Smooth muscle cell (in vitro differentiated cells): ENCODE data around the gene TPST1. TPM values are rescaled to one million over a fixed set of nuclear protein-coding genes. Genes with fewer than 3 reads are reported as not detected.

ENCODE experiments used
- DNase-seq: peaks from one replicate; lab custom pipeline; 2025; ENCODE audit not compliant: unreplicated experiment; lab: John Stamatoyannopoulos, UW
- H2AFZ ChIP-seq: fragments of 200-600 bp; sonication (generic); 2 replicates; pipeline ENCODE4 v1.6.0; 2016; ENCODE audit warnings: antibody characterized with exemption, low read depth, mild to moderate bottlenecking
- H3F3A ChIP-seq: fragments of 200-600 bp; sonication (generic); 2 replicates; pipeline ENCODE4 v1.6.0; 2017; ENCODE audit warnings: antibody characterized with exemption, low read depth
- H3K27ac ChIP-seq: fragments of 200-600 bp; sonication (generic); 2 replicates; pipeline ENCODE4 v1.5.1; 2016; ENCODE audit warnings: low read depth, mild to moderate bottlenecking
- H3K27me3 ChIP-seq: fragments of 200-600 bp; sonication (generic); 2 replicates; pipeline ENCODE4 v1.6.1; 2016; ENCODE audit warnings: low read depth, mild to moderate bottlenecking
- H3K36me3 ChIP-seq: fragments of 200-600 bp; sonication (generic); 2 replicates; pipeline ENCODE4 v1.5.1; 2016; ENCODE audit warnings: low read depth
- H3K4me1 ChIP-seq: fragments of 200-600 bp; sonication (generic); 2 replicates; pipeline ENCODE4 v1.5.1; 2016; ENCODE audit warnings: low read depth
- H3K4me2 ChIP-seq: fragments of 200-600 bp; sonication (generic); 2 replicates; pipeline ENCODE4 v1.6.0; 2016; ENCODE audit warnings: mild to moderate bottlenecking
- H3K4me3 ChIP-seq: fragments of 200-600 bp; sonication (generic); 2 replicates; pipeline ENCODE4 v1.5.1; 2016; ENCODE audit warnings: mild to moderate bottlenecking
- H3K79me2 ChIP-seq: fragments of 200-600 bp; sonication (generic); 2 replicates; pipeline ENCODE4 v1.6.0; 2016; ENCODE audit warnings: low read depth, mild to moderate bottlenecking
- H3K9ac ChIP-seq: fragments of 200-600 bp; sonication (generic); 2 replicates; pipeline ENCODE4 v1.6.0; 2016; ENCODE audit warnings: low read depth
- H3K9me3 ChIP-seq: fragments of 200-600 bp; sonication (generic); replicated peaks from 2 replicates; pipeline ENCODE4 v1.5.1; 2016; ENCODE audit warnings: low read depth
- H4K20me1 ChIP-seq: fragments of 200-600 bp; sonication (generic); 2 replicates; pipeline ENCODE4 v1.6.0; 2016; ENCODE audit warnings: low read depth
- WGBS: methylation state at CpG from one replicate; pipeline ENCODE4 v1.1.7; 2016; ENCODE audit warnings: low lambda C conversion rate; 5-methylcytosine and 5-hydroxymethylcytosine counted together
- polyA plus RNA-seq: library from polyadenylated mRNA; unstranded; fragments of >200 nt; fragmentation: Nextera tagmentation; extraction: Ambion mirVana; gene quantifications from 2 replicates; pipeline ENCODE4 v1.2.1, GENCODE V29; 2016
- total RNA-seq: library from RNA; depleted of rRNA; stranded (reverse); fragments of >200 nt; gene quantifications from 2 replicates; pipeline ENCODE4 v1.2.3, GENCODE V29; 2014
- TF ChIP-seq, protein P1 (sequence below): fragments of 200-600 bp; sonication (generic); IDR thresholded peaks from 2 replicates; pipeline ENCODE4 v1.5.1; 2017; ENCODE audit warnings: borderline replicate concordance, mild to moderate bottlenecking, antibody characterized with exemption; ENCODE audit not compliant: insufficient read depth, poor library complexity, severe bottlenecking

Gene TPST1
- total and polyA plus RNA-seq, 2 experiments from 2014 or later: 133 to 139 TPM

DNA sequence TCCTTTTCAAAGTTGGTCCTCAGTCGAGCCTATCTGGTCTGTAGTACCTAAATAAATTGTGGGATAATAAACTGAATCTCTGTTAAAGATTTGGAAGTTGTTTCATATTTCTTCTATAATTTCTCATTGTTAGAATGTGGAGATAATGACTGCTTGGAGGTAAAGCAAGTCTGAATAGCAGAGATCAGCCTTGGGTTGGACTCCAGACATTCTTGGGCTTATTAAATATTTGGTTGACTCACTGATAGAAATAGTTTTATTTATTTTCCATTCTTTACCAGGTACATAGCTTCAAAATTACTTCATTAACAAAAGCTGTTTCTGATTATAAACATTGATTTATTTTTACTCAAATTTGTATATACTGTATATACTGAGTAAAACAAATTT, 34.3 kb downstream of the TPST1 start:
- Histone ChIP-seq H3K79me2 (peaks cover 91% of the 10 kb centered on the region), H3K4me2 (peak overlapping the region; percentile 79), H3K36me3 (no peaks in the 10 kb centered on the region), H3F3A (peaks cover 64% of the 10 kb centered on the region), H4K20me1 (peaks cover 35% of the 10 kb centered on the region), H3K9me3 (no peaks in the 10 kb centered on the region), H3K9ac (peak overlapping the region; percentile 61), H2AFZ (no peak overlapping the region), H3K27ac (peak overlapping the region; percentile 93), H3K4me3 (no peak overlapping the region), H3K27me3 (no peaks in the 10 kb centered on the region), H3K4me1 (peaks cover 39% of the 10 kb centered on the region)
- TF ChIP-seq, protein P1, sequence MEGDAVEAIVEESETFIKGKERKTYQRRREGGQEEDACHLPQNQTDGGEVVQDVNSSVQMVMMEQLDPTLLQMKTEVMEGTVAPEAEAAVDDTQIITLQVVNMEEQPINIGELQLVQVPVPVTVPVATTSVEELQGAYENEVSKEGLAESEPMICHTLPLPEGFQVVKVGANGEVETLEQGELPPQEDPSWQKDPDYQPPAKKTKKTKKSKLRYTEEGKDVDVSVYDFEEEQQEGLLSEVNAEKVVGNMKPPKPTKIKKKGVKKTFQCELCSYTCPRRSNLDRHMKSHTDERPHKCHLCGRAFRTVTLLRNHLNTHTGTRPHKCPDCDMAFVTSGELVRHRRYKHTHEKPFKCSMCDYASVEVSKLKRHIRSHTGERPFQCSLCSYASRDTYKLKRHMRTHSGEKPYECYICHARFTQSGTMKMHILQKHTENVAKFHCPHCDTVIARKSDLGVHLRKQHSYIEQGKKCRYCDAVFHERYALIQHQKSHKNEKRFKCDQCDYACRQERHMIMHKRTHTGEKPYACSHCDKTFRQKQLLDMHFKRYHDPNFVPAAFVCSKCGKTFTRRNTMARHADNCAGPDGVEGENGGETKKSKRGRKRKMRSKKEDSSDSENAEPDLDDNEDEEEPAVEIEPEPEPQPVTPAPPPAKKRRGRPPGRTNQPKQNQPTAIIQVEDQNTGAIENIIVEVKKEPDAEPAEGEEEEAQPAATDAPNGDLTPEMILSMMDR: no peak
- DNase-seq: no peak
- WGBS: 51% methylated on average over 1 of the region's 1 CpG

GRCh38 chr7:66245008-66245407, 39.9 kb downstream of the TPST1 start:
- H3K4me3 ChIP-seq: no peak overlapping the region
- peak overlapping the region; percentile 98 for H3K27ac ChIP-seq
- H3K36me3 ChIP-seq: no peaks in the 10 kb centered on the region
- peaks cover 10% of the 10 kb centered on the region for H4K20me1 ChIP-seq
- no peak overlapping the region for H2AFZ ChIP-seq
- peaks cover 16% of the 10 kb centered on the region for H3K4me1 ChIP-seq
- peak overlapping the region; percentile 43 for H3K9ac ChIP-seq
- TF ChIP-seq, protein P1: no peak
- H3K9me3 ChIP-seq: no peaks in the 10 kb centered on the region
- DNase-seq: no peak
- WGBS: 92% methylated on average over 2 of the region's 2 CpGs
- peaks cover 97% of the 10 kb centered on the region for H3K79me2 ChIP-seq
- peak overlapping the region; percentile 78 for H3K4me2 ChIP-seq
- H3K27me3 ChIP-seq: no peaks in the 10 kb centered on the region
- peaks cover 47% of the 10 kb centered on the region for H3F3A ChIP-seq

DNA sequence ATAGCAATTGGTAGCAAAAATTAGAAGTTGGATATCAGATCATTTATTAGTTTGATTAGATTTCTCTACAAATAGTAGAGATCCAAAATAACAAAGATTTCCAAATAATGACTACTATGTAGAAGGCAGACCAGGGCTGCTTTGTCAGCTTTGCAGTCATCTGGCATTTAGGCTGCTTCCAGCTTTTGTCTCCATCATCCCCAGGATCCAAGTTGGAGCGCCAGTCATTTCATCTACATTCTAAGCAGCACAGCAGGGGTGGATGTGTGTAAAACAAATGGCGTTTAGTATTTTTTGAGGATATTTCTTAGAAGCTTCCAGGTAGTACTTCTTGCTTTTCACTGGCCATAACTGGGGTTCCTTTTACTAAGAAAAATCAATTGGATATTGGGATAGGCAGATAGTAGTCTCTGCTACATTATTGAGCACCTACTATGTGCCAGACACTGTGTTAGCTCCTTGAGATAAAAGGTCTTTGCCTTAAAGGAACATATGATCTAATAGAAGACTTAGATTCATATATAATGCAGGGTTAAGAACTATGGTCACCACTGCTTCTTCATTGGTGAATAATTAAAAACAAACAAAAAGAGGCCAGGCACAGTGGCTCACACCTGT, 41.5 kb downstream of the TPST1 start:
- Histone ChIP-seq H3K27me3 (no peaks in the 10 kb centered on the region), H3K9ac (no peak overlapping the region), H3K4me2 (no peak overlapping the region), H3K27ac (peak overlapping the region; percentile 98), H3K4me1 (peaks cover 16% of the 10 kb centered on the region), H3K4me3 (no peak overlapping the region), H3F3A (peaks cover 32% of the 10 kb centered on the region), H2AFZ (no peak overlapping the region), H4K20me1 (peaks cover 10% of the 10 kb centered on the region), H3K36me3 (no peaks in the 10 kb centered on the region), H3K79me2 (peaks cover 95% of the 10 kb centered on the region), H3K9me3 (no peaks in the 10 kb centered on the region)
- 56% methylated on average over 2 of the region's 2 CpGs for WGBS
- TF ChIP-seq, protein P1: no peak
- DNase-seq: no peak

DNA sequence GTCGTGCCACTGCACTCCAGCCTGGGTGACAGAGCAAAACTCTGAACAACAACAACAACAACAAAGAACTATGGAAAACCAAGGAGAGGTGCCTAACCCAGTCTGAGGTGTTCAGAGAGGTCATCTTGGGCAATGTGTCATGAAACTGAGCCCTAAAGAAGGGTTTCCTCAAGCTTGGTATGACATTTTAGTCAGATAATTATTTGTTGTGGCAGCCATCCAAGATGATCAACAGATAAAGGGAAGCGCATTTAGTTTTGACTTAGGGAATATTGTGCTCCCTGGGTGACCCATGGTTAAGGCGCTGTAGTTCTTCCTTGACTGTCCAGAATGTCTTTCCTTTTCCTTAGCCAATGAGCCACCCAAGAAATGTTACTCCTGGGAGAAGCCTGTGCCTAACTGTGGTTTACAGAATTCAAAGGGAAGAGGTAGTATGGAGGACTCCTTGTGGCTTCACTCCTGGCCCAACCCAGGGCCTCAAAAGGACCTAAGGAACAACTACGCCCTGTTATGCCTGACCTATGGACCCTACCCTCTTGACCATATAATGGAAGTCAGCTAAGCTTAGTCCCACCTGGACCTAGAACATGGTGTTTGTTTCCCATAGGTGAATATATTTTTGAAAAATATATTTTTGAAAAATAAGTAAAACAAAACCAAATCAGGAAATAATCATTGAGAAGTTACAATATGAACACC, 42.4 kb downstream of the TPST1 start:
- Histone ChIP-seq H3K27ac (peak overlapping the region; percentile 98), H3K4me3 (no peak overlapping the region), H3K79me2 (peaks cover 95% of the 10 kb centered on the region), H3F3A (peaks cover 26% of the 10 kb centered on the region), H3K27me3 (no peaks in the 10 kb centered on the region), H3K4me1 (peaks cover 16% of the 10 kb centered on the region), H3K9me3 (no peaks in the 10 kb centered on the region), H3K4me2 (no peak overlapping the region), H4K20me1 (peaks cover 7% of the 10 kb centered on the region), H2AFZ (no peak overlapping the region), H3K9ac (no peak overlapping the region), H3K36me3 (no peaks in the 10 kb centered on the region)
- WGBS: 92% methylated on average over 4 of the region's 4 CpGs
- DNase-seq: no peak
- TF ChIP-seq, protein P1: no peak
